HG03045 (cell line): ENCODE measurements around the gene KREMEN2.

ENCODE experiments used
- ATAC-seq: cut with Tn5 transposase; IDR thresholded peaks from one replicate; pipeline ENCODE4 v1.9.1; 2021; ENCODE audit warnings: mild to moderate bottlenecking, moderate library complexity; ENCODE audit not compliant: unreplicated experiment

KREMEN2 gene

GRCh38 chr16:2976201-2976600, 12.1 kb downstream of the KREMEN2 start:
- ATAC-seq, result no peak

GRCh38 chr16:2976673-2977072, 12.6 kb downstream of the KREMEN2 start:
- ATAC-seq, result no peak

DNA sequence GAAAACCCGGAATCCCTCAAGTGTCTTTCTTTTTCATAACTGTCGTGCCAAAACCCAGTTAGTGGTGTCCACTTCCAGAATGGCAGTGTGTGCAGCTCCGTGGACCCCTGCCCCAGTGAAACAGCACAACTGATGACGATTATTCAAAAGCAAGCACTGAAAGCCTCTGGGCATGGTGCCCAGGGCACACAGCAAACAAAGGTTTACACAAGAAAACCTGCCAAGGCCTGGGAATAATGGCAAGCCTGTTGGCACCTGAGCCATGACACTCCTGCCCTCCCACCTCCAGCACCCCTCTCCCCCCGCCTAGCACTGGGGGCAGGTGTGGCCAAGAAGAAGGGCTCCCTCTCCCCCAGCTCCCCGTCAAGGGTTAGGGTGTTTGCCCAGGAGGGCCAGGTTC, 13.4 kb downstream of the KREMEN2 start:
- ATAC-seq, result no peak

GRCh38 chr16:2979669-2980226, 15.7 kb downstream of the KREMEN2 start:
- ATAC-seq, result peak; percentile 1

DNA sequence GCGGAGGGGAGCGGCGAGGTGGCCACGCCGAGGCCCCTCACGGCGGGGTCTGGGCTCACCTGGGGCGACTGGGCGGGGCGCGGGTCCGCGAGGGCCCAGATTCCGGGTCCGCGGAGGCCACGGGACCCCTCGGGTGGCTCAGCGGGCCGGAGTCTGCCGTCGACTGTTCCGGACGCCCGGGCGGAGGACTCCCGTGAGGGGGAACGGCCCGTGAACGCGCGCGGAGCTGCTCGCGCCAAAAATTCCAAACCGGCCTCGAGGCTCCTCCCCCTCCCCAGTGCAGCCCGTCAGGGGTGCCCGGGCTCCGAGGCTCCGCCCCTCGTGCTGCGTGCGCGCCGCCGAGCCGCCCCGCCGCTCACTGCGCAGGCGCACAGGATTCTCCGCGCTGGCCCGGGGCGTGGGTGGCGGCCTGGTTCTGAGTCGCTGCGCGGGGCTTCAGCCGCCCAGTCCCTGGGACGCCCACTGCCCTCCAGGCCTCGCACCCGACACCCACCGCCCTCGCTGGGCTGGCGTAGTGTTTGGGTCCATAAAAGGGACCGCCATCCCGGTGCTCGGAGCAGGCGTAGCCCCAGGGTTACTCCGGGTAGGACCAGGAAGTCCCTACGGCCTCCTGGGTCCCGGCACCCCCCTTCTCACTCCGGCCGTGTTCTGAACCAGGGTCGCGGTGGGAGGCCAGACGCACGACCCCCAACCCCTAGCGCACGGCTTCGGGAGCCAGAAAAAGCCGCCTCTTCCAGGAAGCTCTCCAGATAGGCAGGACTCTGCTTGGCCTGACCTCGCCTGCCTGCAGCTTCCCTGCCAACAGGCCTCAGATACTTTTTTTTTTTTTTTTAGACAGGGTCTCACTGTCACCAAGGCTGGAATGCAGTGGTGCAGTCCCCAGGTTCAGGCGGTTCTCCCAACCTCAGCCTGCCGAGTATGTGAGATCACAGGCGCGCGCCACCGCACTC, 16.4 kb downstream of the KREMEN2 start, which contains the start of gene PKMYT1:
Gene PKMYT1, minus strand, starts transcription at position 220 of the 950 bp plus-strand sequence. CDS start 789 bp downstream, outside the sequence.
- ATAC-seq, result peak; percentile 62

DNA sequence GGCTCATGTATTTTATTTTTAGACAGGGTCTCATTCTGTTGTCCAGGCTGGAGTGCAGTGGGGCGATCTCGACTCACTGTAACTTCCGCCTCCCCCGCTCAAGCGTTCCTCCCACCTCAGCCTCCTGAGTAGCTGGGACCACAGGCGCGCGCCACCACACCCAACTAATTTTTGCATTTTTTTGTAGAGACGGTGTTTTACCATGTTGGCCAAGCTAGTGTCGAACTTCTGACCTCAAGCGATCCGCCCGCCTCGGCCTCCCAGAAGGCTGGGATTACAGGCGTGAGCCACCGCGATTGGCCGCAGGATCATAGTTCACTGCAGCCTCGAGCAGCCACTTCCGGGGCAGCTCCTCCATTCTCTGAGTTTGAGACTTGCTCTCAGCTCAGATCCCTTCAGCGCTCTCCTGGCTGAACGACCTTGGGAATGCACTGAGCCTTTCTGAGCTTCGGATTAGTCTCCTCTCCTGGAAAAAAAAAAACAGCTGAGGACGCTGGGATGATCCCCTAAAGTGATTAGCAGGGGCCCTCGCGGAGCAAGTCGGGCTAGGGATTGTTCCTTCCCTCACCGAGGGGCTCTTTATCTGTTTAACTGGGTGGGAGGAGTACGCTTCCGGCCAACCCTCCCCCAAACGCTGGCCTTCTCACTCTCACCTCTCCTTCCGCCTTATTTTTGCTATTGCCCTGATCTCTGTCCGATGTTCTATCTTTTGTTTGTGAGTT, 17.3 kb downstream of the KREMEN2 start:
- no peak for ATAC-seq

DNA sequence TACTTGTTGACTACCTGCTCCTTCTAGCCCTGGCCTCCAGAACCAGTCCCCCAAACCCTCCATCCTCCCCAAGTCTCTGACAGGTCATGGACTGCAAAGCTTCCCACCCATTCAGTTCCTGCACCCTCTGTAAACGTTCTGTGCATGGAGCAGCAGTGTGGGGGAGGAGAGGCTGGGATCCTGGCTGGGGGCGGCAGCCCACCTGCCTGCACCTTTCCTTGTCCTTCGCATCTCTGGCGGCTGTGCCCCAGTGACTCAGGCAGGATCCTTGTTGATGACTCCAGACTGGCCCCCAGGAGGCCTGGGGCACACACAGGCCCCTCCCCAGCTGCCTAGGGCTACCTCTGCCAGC, 17.8 kb downstream of the KREMEN2 start:
- ATAC-seq, result no peak

GRCh38 chr16:2982402-2982801, 18.3 kb downstream of the KREMEN2 start:
- no peak for ATAC-seq

- no peak for ATAC-seq
Observed at GRCh38 chr16:2983706-2984136, 19.6 kb downstream of the KREMEN2 start.

DNA sequence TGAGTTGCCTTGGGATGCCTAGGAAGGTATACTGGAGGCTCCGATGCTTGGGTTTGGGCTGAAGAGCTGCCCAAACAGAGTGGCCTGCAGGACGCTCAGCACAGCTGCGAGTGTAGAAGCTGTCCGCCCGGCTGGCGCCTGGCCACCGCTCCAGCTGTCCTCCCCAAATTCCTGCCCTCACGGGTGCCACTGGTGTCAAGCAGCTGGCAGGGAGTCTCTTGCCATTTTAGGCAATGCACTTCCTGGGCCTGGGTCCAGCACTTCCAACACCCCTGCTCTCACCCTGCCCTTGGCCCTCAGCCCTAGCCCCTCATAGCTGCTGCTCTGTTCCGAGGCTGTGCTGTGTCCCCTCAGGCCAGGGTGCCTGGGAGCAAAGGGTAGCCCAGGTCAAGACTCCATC, 21.4 kb downstream of the KREMEN2 start:
- ATAC-seq, result no peak

DNA sequence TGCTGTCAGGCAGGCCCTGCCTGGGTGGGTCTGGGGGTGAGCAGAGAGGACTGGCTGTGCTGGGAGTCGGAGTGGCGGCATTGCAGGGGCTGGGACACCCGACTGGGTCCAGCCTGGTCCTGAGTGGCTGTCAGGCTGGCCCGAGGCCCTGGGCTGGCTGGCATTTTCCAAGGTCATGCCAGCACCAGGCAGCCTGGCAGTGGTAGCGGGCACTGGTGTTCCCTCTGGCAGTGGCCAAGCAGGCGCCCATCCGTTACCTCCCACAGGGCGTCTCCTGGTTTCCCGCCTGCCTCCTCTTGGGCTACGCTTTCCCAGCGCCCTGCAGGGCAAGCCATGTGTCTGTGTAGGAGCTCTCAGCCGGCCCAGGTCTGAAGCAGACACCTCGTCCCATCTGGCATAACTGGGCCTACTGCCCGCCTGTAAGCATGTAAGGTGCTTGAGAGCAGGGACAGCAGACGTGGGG, 21.8 kb downstream of the KREMEN2 start:
- ATAC-seq, result no peak

- no peak for ATAC-seq
Observed at GRCh38 chr16:2986623-2987188, 22.6 kb downstream of the KREMEN2 start.

GRCh38 chr16:2987286-2987685, 23.2 kb downstream of the KREMEN2 start:
- ATAC-seq, result no peak

GRCh38 chr16:2987833-2988232, 23.8 kb downstream of the KREMEN2 start:
- no peak for ATAC-seq

GRCh38 chr16:2988590-2989099, 24.6 kb downstream of the KREMEN2 start:
- no peak for ATAC-seq

DNA sequence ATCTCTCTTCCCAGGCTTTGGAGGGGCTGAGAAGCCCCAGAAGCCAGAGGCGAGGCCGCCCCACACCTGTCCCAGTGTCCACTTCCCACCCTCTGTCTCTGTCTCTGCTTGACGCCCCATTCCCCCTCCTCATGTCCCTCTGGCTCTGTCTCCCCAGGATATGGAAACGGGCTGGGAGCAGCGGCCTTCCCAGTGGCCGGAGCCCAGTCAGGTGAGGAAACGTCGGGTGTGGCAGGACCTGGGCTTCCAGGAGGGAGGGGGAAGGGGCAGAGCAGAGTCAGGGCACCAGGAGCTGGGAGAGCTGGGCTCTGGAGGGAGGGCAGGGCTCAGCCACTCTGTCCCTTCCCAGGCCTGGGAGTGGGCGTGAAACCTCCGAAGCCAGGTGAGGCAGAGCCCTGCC, 26.8 kb downstream of the KREMEN2 start:
- no peak for ATAC-seq

GRCh38 chr16:2991566-2992261, 27.6 kb downstream of the KREMEN2 start:
- no peak for ATAC-seq

- ATAC-seq, result no peak
Observed at GRCh38 chr16:2992383-2993081, 28.5 kb downstream of the KREMEN2 start.

GRCh38 chr16:2996298-2996697, 32.2 kb downstream of the KREMEN2 start:
- ATAC-seq, result no peak

GRCh38 chr16:2999929-3000328, 35.9 kb downstream of the KREMEN2 start:
- no peak for ATAC-seq
